DLD1 (cell line): Measurements from ENCODE around the gene FAM241A.

ENCODE experiments used
- in situ Hi-C: cut with HindIII; loops from 2 replicates; pipeline ENCODE4 v1.10.0; 2017; ENCODE audit warnings: low sequenced_read_pairs

Gene FAM241A

GRCh38 chr4:112213091-112213490, 67.8 kb downstream of the FAM241A start:
- in situ Hi-C loops: no loop called here

- in situ Hi-C loops: no loop called here
These were observed 68.6 kb downstream of the FAM241A start for GRCh38 chr4:112213856-112214255.

- in situ Hi-C loops: no loop called here
These were observed 69.4 kb downstream of the FAM241A start for GRCh38 chr4:112214390-112215264.

- in situ Hi-C loops: no loop called here
These were observed 74.6 kb downstream of the FAM241A start for GRCh38 chr4:112219826-112220366.

GRCh38 chr4:112222219-112222955, 77.1 kb downstream of the FAM241A start:
- in situ Hi-C loops: no loop called here

GRCh38 chr4:112225157-112225556, 79.9 kb downstream of the FAM241A start:
- in situ Hi-C loops: no loop called here

- in situ Hi-C loops: no loop called here
These were observed 85.9 kb downstream of the FAM241A start for GRCh38 chr4:112230879-112231778.

- in situ Hi-C loops: no loop called here
These were observed 86.8 kb downstream of the FAM241A start, which contains the start of gene AP1AR for GRCh38 chr4:112231779-112232713. Gene AP1AR, plus strand, starts transcription at chr4:112231787. Its CDS starts 305 bp downstream, at chr4:112232092.

- in situ Hi-C loops: no loop called here
These were observed 89.8 kb downstream of the FAM241A start for GRCh38 chr4:112234952-112235609.

- in situ Hi-C loops: no loop called here
These were observed 90.8 kb downstream of the FAM241A start for GRCh38 chr4:112236040-112236439.

GRCh38 chr4:112238833-112239232, 93.6 kb downstream of the FAM241A start:
- in situ Hi-C loops: no loop called here
